Measurements from ENCODE around the gene CXCL8.
"Not testable (repeated sequence)": the region's sequence is repeated elsewhere in the genome, so short reads cannot be mapped to it uniquely, and the experiment has no call there.

CXCL8 gene

DNA sequence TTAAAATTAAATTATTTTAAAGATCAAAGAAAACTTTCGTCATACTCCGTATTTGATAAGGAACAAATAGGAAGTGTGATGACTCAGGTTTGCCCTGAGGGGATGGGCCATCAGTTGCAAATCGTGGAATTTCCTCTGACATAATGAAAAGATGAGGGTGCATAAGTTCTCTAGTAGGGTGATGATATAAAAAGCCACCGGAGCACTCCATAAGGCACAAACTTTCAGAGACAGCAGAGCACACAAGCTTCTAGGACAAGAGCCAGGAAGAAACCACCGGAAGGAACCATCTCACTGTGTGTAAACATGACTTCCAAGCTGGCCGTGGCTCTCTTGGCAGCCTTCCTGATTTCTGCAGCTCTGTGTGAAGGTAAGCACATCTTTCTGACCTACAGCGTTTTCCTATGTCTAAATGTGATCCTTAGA, at the start of gene CXCL8:
TSS of gene CXCL8 (plus strand) at position 217 of the 426 bp plus-strand sequence. CDS start at position 307, 90 bp downstream.
- Histone ChIP-seq H3K79me2 (no peaks in the 10 kb centered on the region), H3K9ac (no peak within 1 kb of the TSS), H3K36me3 (ENCODE audit: control insufficient read depth, insufficient read depth, low read length) (no peaks in the 10 kb centered on the region), H3K4me2 (ENCODE audit: low read length) (peak within 1 kb of the TSS; percentile 18), H3K27me3 (ENCODE audit: control insufficient read depth, insufficient read depth, low read length) (no peaks in the 10 kb centered on the region), H3K9me3 (ENCODE audit: control insufficient read depth, low read length) (no peaks in the 10 kb centered on the region), H3K4me1 (no peaks in the 10 kb centered on the region), H3K4me3 (ENCODE audit: low read depth, low read length) (no peak within 1 kb of the TSS), H2AFZ (no peak within 1 kb of the TSS), H3K27ac (no peak within 1 kb of the TSS)
- TF ChIP-seq, protein P1, sequence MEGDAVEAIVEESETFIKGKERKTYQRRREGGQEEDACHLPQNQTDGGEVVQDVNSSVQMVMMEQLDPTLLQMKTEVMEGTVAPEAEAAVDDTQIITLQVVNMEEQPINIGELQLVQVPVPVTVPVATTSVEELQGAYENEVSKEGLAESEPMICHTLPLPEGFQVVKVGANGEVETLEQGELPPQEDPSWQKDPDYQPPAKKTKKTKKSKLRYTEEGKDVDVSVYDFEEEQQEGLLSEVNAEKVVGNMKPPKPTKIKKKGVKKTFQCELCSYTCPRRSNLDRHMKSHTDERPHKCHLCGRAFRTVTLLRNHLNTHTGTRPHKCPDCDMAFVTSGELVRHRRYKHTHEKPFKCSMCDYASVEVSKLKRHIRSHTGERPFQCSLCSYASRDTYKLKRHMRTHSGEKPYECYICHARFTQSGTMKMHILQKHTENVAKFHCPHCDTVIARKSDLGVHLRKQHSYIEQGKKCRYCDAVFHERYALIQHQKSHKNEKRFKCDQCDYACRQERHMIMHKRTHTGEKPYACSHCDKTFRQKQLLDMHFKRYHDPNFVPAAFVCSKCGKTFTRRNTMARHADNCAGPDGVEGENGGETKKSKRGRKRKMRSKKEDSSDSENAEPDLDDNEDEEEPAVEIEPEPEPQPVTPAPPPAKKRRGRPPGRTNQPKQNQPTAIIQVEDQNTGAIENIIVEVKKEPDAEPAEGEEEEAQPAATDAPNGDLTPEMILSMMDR (IDR thresholded peaks at IDR 0.05), result no peak

DNA sequence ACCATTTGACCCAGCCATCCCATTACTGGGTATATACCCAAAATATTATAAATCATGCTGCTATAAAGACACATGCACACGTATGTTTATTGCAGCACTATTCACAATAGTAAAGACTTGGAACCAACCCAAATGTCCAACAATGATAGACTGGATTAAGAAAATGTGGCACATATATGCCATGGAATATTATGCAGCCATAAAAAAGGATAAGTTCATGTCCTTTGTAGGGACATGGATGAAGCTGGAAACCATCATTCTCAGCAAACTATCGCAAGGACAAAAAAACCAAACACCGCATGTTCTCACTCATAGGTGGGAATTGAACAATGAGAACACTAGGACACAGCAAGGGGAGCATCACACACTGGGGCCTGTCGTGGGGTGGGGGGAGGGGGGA, 49.2 kb upstream of the CXCL8 start:
- not testable (repeated sequence) for H3K36me3 ChIP-seq (ENCODE audit: control insufficient read depth, insufficient read depth, low read length); H3K9ac ChIP-seq; H2AFZ ChIP-seq; H3K27ac ChIP-seq; H3K79me2 ChIP-seq; H3K4me1 ChIP-seq; H3K9me3 ChIP-seq (ENCODE audit: control insufficient read depth, low read length); H3K27me3 ChIP-seq (ENCODE audit: control insufficient read depth, insufficient read depth, low read length); H3K4me2 ChIP-seq (ENCODE audit: low read length); H3K4me3 ChIP-seq (ENCODE audit: low read depth, low read length)

DNA sequence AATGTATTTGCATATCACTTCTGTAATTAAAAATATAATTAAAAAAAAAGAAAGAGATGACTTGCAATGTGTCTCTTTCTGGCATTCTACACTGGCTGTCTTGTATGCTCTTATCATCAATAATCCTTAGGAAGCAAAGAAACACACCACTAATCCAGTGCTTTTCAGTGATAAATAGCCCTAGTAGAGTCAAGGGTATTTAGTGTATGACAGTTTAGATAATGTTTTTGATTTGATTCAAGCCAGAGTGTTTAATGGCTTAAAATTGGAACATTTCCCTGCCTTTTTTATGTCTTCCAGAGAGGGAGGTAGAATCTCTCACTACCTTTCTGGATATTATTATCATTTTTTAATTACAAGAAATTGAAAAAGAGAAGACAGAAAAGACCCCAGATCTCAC, 48.6 kb upstream of the CXCL8 start:
- Histone ChIP-seq H2AFZ (no peak overlapping the region), H3K79me2 (no peaks in the 10 kb centered on the region), H3K27me3 (ENCODE audit: control insufficient read depth, insufficient read depth, low read length) (no peaks in the 10 kb centered on the region), H3K4me1 (no peaks in the 10 kb centered on the region), H3K27ac (no peak overlapping the region), H3K9me3 (ENCODE audit: control insufficient read depth, low read length) (no peaks in the 10 kb centered on the region), H3K4me3 (ENCODE audit: low read depth, low read length) (no peak overlapping the region), H3K9ac (no peak overlapping the region), H3K4me2 (ENCODE audit: low read length) (no peak overlapping the region), H3K36me3 (ENCODE audit: control insufficient read depth, insufficient read depth, low read length) (no peaks in the 10 kb centered on the region)
- TF ChIP-seq, protein P1 (IDR thresholded peaks at IDR 0.05), result no peak

DNA sequence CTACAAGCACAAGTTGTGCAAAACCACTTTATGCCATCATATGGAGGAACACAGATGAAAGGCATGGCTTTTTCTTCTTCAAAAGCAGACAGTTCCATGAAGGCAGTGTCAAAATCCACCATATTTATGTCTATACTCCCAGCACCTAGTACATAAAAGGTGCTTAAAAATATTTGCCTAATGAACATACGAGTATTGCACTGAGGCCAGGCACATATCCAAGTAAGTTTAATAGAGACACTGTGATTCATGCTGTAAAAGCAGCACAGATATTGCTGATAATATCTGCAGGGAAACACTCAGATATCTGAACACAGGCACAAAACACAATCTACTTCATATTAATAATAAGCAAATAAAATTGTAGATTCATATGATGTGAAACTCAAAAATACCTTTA, 48.1 kb upstream of the CXCL8 start:
- Histone ChIP-seq H2AFZ (no peak overlapping the region), H3K27ac (no peak overlapping the region), H3K9ac (no peak overlapping the region), H3K27me3 (ENCODE audit: control insufficient read depth, insufficient read depth, low read length) (no peaks in the 10 kb centered on the region), H3K4me2 (ENCODE audit: low read length) (no peak overlapping the region), H3K9me3 (ENCODE audit: control insufficient read depth, low read length) (no peaks in the 10 kb centered on the region), H3K36me3 (ENCODE audit: control insufficient read depth, insufficient read depth, low read length) (no peaks in the 10 kb centered on the region), H3K4me3 (ENCODE audit: low read depth, low read length) (no peak overlapping the region), H3K4me1 (no peaks in the 10 kb centered on the region), H3K79me2 (no peaks in the 10 kb centered on the region)
- TF ChIP-seq, protein P1 (IDR thresholded peaks at IDR 0.05), result no peak

DNA sequence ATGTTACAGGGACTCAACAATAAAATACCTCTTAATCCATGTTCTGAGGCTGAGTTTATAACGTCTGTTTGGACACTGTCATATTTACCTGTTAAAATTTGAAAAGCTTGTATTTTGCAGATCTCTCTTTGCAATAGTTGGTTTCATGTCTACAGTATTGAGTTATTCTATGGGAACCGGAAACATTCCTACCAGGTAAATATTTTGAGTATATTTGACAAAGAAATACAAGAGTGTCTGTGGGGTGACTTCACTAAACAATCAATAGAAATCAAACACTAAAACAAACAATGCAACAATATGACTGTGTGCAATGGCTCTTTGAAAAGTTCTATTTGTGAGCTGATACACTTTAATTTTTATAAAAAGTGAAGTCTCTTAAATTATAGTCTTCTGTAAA, 47.7 kb upstream of the CXCL8 start:
- TF ChIP-seq, protein P1 (IDR thresholded peaks at IDR 0.05), result no peak
- Histone ChIP-seq H3K4me3 (ENCODE audit: low read depth, low read length) (no peak overlapping the region), H3K27me3 (ENCODE audit: control insufficient read depth, insufficient read depth, low read length) (no peaks in the 10 kb centered on the region), H3K79me2 (no peaks in the 10 kb centered on the region), H3K9ac (no peak overlapping the region), H3K4me2 (ENCODE audit: low read length) (no peak overlapping the region), H3K36me3 (ENCODE audit: control insufficient read depth, insufficient read depth, low read length) (no peaks in the 10 kb centered on the region), H2AFZ (no peak overlapping the region), H3K9me3 (ENCODE audit: control insufficient read depth, low read length) (no peaks in the 10 kb centered on the region), H3K27ac (no peak overlapping the region), H3K4me1 (no peaks in the 10 kb centered on the region)

Measured in parathyroid adenoma (tissue), 2 donors.